LNCaP clone FGC (cell line): ENCODE results near the gene ANXA11.
A peak's percentile ranks its signal among the peaks of the same experiment; 100 is the strongest.
"Not testable (repeated sequence)": the region's sequence is repeated elsewhere in the genome, so short reads cannot be mapped to it uniquely, and the experiment has no call there.

ENCODE experiments used
- DNase-seq: peaks from one replicate; pipeline ENCODE4 v3.0.0-alpha.2; 2011; ENCODE audit warnings: low read depth
- H3K4me3 ChIP-seq: 2 replicates; pipeline ENCODE4 v1.5.1; 2011; ENCODE audit warnings: mild to moderate bottlenecking, low read depth, low read length, control low read depth
- TF ChIP-seq, protein P1 (sequence below): IDR thresholded peaks from 2 replicates; pipeline ENCODE4 v1.5.1; 2012; ENCODE audit warnings: mild to moderate bottlenecking; ENCODE audit not compliant: control insufficient read depth, insufficient read depth; ENCODE audit errors: extremely low read depth

The ANXA11 gene

DNA sequence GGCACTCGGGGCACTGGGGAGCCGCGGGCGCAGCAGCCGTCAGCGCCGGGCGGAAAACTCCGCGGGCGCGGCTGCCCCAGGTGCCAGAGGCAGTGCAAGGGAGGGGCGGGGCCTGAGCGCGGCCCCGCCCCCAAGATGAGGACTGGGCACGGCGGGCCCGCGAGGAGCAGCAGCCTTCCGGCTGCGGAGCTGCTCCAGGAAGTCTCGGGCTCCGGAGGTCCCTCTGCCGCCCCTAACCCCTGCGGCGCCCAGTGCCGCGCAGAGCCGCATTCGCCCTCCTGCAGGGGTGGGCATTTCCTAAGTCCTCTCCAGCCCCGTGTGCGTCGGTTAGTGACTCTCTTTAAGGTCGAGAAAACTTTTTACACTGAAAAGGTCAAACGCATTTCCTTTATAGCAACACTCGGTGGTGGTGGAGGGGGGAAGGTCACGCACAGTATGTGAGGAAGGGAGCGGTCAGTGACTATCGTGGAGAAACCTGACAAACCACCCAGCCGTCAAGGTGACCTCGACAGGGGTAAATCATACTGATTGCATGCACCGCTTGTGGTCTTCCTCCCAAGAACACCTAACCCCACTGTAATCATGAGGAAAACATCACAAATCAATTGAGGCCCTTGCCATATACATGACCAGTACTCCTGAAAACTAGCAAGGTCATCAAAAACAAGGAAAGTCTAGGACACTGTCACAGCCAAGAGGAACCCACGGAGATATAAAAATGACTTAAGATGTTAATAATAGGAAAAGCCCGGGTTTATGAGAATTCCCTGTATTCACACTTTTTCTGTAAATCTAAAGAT lies at the start of gene ANXA11:
Gene ANXA11 (minus strand): TSS at position 61 of the 800 bp plus-strand sequence. CDS start 32,676 bp downstream, outside the sequence.
- TF ChIP-seq, protein P1, sequence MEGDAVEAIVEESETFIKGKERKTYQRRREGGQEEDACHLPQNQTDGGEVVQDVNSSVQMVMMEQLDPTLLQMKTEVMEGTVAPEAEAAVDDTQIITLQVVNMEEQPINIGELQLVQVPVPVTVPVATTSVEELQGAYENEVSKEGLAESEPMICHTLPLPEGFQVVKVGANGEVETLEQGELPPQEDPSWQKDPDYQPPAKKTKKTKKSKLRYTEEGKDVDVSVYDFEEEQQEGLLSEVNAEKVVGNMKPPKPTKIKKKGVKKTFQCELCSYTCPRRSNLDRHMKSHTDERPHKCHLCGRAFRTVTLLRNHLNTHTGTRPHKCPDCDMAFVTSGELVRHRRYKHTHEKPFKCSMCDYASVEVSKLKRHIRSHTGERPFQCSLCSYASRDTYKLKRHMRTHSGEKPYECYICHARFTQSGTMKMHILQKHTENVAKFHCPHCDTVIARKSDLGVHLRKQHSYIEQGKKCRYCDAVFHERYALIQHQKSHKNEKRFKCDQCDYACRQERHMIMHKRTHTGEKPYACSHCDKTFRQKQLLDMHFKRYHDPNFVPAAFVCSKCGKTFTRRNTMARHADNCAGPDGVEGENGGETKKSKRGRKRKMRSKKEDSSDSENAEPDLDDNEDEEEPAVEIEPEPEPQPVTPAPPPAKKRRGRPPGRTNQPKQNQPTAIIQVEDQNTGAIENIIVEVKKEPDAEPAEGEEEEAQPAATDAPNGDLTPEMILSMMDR, result no peak

DNA sequence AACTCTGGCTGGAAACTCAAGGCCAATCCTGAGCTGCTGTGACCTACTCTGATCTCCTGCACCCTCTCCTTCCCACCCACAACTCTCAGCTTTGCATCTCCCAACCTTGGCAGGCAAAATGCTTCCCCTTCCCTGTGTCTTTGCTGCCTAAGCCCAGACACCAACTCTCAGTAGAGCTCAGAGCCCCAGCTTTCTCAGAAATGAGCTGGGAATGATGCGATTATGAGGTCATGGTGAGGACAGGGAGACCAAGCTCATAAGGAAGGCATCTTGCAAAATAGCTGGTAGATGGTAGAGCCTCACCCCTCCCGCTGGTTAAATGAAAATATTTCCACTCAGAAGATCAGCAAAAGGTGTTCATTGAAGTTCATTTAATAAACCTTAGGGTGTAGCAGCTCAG lies 49.4 kb upstream of the ANXA11 start:
- DNase-seq, H3K4me3 ChIP-seq: not testable (repeated sequence)

More for the DNA sequence above, at the start of gene ANXA11:
- peak within 1 kb of the TSS; percentile 83 for H3K4me3 ChIP-seq
- DNase-seq, result peak; percentile 23

DNA sequence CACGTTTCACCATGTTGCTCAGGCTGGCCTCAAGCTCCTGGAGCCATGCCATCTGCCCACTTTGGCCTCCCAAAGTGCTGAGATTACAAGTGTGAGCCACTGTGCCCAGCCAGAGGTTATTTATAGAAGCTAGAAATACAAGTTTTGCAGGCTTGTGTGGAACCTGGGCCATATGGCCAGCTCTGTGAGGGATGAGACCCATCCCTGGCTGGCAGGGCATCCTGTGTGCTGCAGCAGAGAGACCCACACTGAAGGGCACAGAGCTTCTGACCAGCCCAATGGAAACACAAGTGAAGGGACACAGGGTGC lies 48.6 kb upstream of the ANXA11 start:
- H3K4me3 ChIP-seq, result not testable (repeated sequence)
- DNase-seq, result peak; percentile 28

DNA sequence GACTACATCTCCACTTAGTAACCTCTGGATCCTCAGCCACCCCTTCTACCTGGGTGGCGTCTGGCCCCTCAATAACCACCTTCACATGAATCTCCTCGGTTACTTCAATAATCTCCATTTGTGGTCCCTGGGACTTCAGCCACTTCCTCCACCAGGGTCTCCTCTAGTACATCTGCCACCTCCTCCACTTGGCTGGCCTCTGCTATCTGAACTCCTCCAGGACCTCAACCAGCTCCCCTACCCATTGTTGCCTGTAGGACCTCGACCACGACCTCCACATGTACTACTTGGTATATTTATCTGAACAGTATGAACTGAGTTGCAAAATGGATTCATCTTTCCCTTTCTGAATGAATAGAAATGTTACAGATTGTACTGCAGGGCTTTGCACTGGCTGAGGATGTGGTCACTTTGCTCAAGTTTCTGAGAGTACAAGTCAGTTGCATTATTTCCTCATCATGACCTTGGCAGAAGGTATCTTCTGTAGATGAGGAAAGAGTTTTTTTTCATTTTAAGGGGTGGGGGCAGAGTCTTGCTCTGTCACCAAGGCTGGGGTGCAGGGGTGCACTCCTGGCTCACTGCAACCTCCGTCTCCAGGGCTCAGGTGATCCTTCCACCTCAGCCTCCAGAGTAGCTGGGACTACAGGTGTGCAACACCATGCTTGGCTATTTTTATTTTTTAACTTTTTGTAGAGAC lies 48.1 kb upstream of the ANXA11 start:
- DNase-seq, result no peak
- H3K4me3 ChIP-seq, result no peak overlapping the region
- TF ChIP-seq, protein P1, result no peak

DNA sequence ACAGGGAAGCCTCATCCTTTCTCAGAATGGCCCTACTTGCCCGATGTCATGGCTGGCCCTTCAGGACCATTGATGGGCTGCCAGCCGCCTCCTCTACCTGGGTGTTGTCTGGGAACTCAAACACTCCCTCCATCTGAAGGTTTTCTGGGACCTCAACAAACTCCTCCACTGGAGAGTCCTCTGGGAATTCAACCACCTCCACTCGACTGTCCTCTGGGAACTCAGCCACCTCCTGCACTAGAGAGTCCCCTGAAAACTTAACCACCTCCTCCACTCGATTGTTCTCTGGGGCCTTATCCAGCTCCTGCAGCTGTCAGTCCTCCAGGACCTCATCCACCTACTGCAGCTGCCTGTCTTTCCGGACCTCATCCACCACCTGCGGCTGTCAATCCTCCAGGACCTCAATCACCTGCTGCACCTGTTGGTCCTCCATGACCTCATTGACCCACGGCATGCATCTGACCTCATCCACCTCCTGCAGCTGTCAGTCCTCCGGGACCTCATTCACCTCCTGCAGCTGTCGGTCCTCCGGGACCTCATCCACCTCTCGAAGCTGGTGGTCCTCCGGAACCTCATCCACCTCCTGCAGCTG lies 47.1 kb upstream of the ANXA11 start:
- H3K4me3 ChIP-seq, result no peak overlapping the region
- DNase-seq, result no peak
- TF ChIP-seq, protein P1, result no peak

DNA sequence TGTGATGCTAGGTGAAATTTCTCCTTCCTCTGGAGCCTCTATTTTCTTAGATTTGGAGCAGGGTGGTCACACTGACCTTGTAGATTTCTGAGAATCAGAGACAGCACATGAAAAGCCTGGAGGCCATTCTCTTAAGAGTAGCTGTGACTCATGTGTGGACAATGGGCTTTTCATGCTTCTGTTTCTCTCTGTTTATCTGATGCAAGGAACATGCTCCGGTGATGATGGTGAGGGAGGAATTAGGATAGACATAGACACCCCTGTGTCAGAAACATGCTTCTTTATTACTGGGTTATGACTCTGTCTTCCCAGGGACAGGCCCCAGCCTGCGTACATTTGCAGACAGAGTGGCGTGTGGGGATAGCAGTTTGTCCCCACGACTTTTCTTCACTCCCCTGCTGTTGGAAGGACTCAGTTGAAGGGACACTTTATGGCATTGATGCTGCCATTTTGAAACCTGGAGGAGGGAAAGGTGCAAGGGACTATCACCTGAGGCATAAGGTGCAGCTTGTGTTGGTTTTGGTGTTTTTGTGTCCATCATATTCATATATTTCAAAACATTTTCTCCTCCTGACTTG lies 46.5 kb upstream of the ANXA11 start:
- not testable (repeated sequence) for DNase-seq, H3K4me3 ChIP-seq

DNA sequence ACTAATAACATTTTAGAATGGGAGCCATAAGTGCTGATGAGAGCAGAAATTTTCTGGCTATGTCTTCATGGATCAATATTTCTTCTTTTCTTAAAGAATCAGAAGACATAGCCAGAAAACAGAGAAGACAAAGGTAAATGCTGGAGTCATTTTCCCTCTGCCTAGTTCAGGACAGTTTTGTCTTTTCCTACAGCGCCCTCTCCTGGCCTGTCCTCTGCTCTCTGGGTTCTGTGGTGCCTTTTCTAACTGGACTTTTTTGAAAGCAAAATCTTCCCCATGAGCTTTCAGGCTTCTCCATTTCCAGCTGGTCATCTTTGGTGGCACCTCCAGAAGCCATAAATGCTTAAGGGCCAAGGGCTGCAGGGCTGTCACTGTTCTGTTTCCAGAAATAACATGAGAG lies 45.1 kb upstream of the ANXA11 start:
- DNase-seq, H3K4me3 ChIP-seq: not testable (repeated sequence)

DNA sequence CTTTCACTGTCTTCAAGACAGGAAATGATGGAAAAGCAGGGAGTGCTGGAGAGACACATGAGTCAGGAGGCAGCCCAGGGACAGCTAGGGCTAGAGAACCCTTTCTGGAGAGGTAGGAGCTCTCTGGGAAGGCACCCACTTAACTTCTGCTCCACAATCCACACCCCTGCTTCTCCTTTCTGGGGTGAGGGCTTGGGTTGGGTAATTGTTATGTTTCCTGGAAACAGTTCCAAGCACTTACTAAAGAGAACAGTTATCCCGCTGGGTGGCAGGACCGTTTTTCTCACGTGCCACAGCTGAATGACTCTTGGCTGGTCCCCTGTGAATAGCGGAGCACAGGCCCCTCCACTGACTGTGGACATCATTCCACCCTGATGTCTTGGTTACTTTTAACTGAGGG lies 44.6 kb upstream of the ANXA11 start:
- not testable (repeated sequence) for DNase-seq, H3K4me3 ChIP-seq

DNA sequence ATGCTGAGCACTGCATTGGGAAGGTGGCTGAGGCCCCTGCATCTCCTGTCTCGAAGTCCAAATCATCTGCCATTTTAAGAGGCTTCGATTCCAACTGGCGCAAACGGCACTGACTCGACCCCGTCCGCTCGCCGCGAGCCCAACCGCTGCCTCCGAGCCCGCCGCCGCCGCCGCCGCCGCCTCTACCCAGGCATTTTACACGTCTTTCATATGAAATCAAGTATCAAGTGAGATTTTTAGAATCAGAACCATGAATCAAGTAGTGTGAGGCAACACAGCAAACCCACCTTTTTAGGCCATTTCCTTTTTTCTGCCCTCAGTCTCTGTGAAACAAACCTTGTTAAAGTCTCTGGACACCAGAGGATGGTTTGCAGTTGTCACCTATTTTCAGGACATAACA lies 42.3 kb upstream of the ANXA11 start:
- not testable (repeated sequence) for H3K4me3 ChIP-seq, DNase-seq

DNA sequence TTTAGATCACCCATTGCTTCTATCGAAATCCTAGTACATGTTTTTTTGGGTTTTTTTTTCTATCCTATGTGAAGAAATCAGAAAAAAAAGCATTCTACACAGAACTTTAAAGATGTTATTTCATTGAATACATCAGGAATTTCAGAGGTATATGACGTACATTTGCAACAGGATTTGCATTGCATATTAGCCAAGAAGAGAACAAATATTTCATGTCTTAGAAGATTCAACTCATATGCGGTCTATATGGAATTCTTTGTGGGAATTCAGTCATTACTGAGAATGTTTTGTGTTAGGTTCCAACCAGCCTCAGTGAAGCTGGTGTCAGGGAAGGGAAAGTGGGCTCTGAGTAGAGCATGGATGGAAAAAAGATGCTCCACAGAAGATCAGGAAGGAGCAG lies 39.0 kb upstream of the ANXA11 start:
- not testable (repeated sequence) for DNase-seq, H3K4me3 ChIP-seq

DNA sequence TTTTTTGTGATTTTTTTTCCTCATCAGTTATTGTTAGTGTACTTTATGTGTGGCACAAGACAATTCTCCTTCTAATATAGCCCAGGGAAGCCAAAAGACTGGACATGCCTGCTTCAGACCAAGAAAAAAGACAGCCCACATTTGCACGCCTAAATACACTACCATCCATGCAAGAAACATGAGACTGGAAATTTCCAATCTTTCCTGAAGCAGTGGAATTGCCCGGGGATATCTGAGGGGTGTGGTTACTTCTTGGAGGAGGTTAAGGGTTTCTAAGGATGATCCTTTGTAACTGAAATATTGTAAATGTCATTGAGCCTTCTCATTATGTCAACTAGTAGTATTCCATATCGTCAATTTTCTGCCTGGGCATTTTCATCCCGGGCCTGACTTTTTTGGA lies 37.0 kb upstream of the ANXA11 start:
- not testable (repeated sequence) for H3K4me3 ChIP-seq, DNase-seq

DNA sequence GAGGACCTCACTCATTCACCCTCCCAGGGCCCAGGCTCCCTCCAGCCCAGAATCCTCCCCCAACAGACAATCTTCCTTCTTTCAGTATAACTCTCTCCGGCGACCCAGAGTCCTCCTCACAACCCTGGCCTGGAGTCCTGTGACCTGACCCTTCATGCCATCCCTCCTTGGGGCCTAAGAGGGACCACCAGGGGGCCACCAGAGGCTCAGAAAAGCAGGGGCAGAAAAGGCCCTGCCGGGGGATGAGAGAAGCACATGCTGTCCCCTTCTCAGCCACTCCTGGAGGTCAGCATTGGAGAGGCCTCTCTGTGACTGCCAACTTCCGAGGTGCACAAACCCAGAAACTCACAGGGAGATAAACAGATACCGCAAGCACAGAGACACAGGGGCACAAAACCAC lies 31.1 kb upstream of the ANXA11 start:
- H3K4me3 ChIP-seq, result not testable (repeated sequence)

DNA sequence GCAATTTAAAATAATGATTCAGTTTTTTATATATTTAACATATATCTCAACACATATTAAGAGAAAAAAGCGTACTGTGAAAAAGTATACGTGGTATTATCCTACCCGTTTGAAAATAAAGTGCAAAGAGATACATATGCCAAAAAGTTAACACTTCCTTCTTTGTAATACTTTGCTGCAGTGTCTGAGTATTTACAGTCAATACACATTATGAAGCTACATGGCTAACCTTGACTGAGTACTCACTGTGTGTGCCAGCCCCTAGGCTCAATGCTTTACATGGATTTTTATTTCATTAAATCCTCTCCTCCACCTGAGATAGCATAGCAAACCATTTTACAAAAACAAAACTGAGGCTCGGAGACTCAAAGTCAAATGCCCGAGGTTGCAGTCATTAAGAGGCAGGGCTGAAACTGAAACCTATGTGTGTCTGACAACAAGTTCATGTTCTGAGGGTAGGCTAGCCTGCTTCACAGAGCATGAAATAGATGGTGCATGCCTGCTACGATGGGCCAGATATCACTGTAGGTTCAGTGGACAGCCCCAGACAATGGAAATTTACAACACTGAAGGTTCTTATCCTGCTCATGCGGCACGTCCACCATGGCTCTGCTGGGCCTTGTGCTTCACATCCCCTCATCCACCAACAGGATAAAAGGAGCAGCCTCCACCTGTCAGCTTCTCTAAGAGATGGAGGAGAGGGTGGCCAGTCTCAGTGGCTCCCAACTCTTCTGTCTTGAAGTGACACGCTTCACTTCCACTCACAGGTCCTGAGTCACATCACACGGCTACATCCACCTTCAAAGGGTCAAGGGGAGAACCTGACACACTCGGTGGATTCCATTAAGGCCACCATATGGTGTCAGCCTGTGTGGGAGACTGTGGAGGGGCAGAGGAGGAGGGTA lies 29.2 kb upstream of the ANXA11 start:
- DNase-seq, H3K4me3 ChIP-seq: not testable (repeated sequence)

More for the DNA sequence above, 31.1 kb upstream of the ANXA11 start:
- not testable (repeated sequence) for DNase-seq

DNA sequence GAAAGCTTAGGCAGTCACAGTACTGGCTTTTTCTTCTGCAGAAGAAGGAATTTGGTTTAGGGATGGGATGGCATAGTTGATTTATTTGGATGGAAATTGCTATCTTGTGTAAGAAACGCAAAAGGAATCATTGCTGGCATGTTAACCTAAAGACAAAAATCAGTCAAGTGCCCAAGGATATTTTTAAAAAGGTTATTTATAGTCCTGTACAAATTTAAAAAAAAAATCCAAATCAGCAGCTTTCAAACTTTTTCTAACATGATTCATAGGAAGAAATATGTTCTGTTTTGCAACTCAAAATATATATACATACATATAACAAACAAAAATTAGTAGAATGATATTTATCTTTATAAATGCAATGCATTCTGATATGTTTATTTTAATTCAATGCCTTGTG lies 28.5 kb upstream of the ANXA11 start:
- H3K4me3 ChIP-seq, DNase-seq: not testable (repeated sequence)
